IMR-90 (cell line): ENCODE results near the gene CSNK2A3. TPM values are rescaled to one million over a fixed set of nuclear protein-coding genes. Genes with fewer than 3 reads are reported as not detected.
A peak's percentile ranks its signal among the peaks of the same experiment; 100 is the strongest.

Experiments
- ATAC-seq: fragments of 200-7000 bp; cut with Tn5 transposase; 2 replicates; pipeline ENCODE4 v1.9.1; 2020; ENCODE audit warnings: low read depth, mild to moderate bottlenecking, moderate library complexity
- BruUV-seq: library from RNA; stranded (reverse); fragments of 400-500 nt; replicated peaks from 2 replicates; lab custom pipeline; 2021; lab: Mats Ljungman, UMichigan
- CTCF ChIA-PET: fragments of 300-600 bp; formaldehyde crosslinking; extraction: SDS; loops from one replicate; lab custom pipeline; 2021; ENCODE audit warnings: antibody characterized with exemption; lab: Yijun Ruan, JAX
- POLR2A ChIA-PET: fragments of 300-600 bp; sonication (Branson Sonifier 250); formaldehyde crosslinking; loops from one replicate; lab custom pipeline; 2022; ENCODE audit warnings: antibody characterized with exemption; ENCODE audit not compliant: unreplicated experiment; lab: Charles Lee
- DNase-seq: peaks from one replicate; pipeline ENCODE4 v3.0.0; 2013
- H2AFZ ChIP-seq: replicated peaks from 2 replicates; pipeline ENCODE3; 2013; ENCODE audit warnings: low read length, mild to moderate bottlenecking; ENCODE audit not compliant: poor library complexity
- H2AK5ac ChIP-seq: 2 replicates; pipeline ENCODE4 v1.6.1; 2013; ENCODE audit warnings: low read depth, low read length, inconsistent platforms
- H2AK9ac ChIP-seq: replicated peaks from 2 replicates; pipeline ENCODE3; 2013; ENCODE audit warnings: mild to moderate bottlenecking, low read depth, low read length, moderate library complexity; ENCODE audit not compliant: poor library complexity
- H2BK120ac ChIP-seq: 2 replicates; pipeline ENCODE4 v1.6.1; 2013; ENCODE audit warnings: low read depth, low read length, inconsistent platforms
- H2BK15ac ChIP-seq: 3 replicates; pipeline ENCODE4 v1.6.1; 2013; ENCODE audit warnings: low read depth, low read length, inconsistent platforms
- H2BK20ac ChIP-seq: 2 replicates; pipeline ENCODE4 v1.6.1; 2013; ENCODE audit warnings: low read depth, mild to moderate bottlenecking, inconsistent platforms, low read length, moderate library complexity
- H2BK5ac ChIP-seq: 2 replicates; pipeline ENCODE4 v1.6.1; 2013; ENCODE audit warnings: mild to moderate bottlenecking, low read depth, low read length, inconsistent platforms; ENCODE audit not compliant: poor library complexity, severe bottlenecking
- H3K14ac ChIP-seq: replicated peaks from 2 replicates; pipeline ENCODE4 v1.6.1; 2013; ENCODE audit warnings: low read depth, low read length, inconsistent platforms
- H3K18ac ChIP-seq: 2 replicates; pipeline ENCODE4 v1.6.1; 2013; ENCODE audit warnings: low read depth, low read length, control low read depth
- H3K23ac ChIP-seq: 2 replicates; pipeline ENCODE4 v1.6.1; 2013; ENCODE audit warnings: low read depth, low read length, inconsistent platforms
- H3K27ac ChIP-seq: 2 replicates; pipeline ENCODE4 v1.5.1; 2013; ENCODE audit warnings: mild to moderate bottlenecking, control low read depth, low read length; ENCODE audit not compliant: insufficient read depth
- H3K27me3 ChIP-seq: 2 replicates; pipeline ENCODE4 v1.6.1; 2013; ENCODE audit warnings: low read length; ENCODE audit not compliant: control insufficient read depth, insufficient read depth
- H3K36me3 ChIP-seq: 2 replicates; pipeline ENCODE4 v1.6.1; 2013; ENCODE audit warnings: low read length, mixed read lengths; ENCODE audit not compliant: control insufficient read depth, insufficient read depth
- H3K4ac ChIP-seq: 2 replicates; pipeline ENCODE4 v1.6.1; 2013; ENCODE audit warnings: low read depth, low read length, inconsistent platforms
- H3K4me1 ChIP-seq: 2 replicates; pipeline ENCODE4 v1.6.1; 2013; ENCODE audit warnings: low read length, mixed read lengths; ENCODE audit not compliant: control insufficient read depth, insufficient read depth
- H3K4me2 ChIP-seq: 2 replicates; pipeline ENCODE4 v1.6.1; 2013; ENCODE audit warnings: low read depth, mild to moderate bottlenecking, control low read depth, low read length, moderate library complexity
- H3K4me3 ChIP-seq: 2 replicates; pipeline ENCODE4 v1.5.1; 2013; ENCODE audit warnings: low read depth, mild to moderate bottlenecking, control low read depth, low read length, moderate library complexity; ENCODE audit not compliant: insufficient read depth
- H3K56ac ChIP-seq: 2 replicates; pipeline ENCODE4 v1.6.1; 2013; ENCODE audit warnings: low read length, inconsistent platforms; ENCODE audit not compliant: insufficient read depth; ENCODE audit errors: extremely low read depth
- H3K79me1 ChIP-seq, 2 experiments: 2 replicates each; pipeline ENCODE4 v1.6.1; 2013; ENCODE audit warnings: low read length in 2 of 2, inconsistent platforms in 1 of 2, low read depth in 1 of 2
- H3K9ac ChIP-seq: 2 replicates; pipeline ENCODE4 v1.6.1; 2013; ENCODE audit warnings: low read depth, low read length, control low read depth
- H3K9me1 ChIP-seq: 2 replicates; pipeline ENCODE4 v1.6.1; 2013; ENCODE audit warnings: low read length, inconsistent platforms; ENCODE audit not compliant: insufficient read depth
- H3K9me3 ChIP-seq: 2 replicates; pipeline ENCODE4 v1.6.1; 2013; ENCODE audit warnings: low read length; ENCODE audit not compliant: control insufficient read depth, insufficient read depth
- H4K20me1 ChIP-seq: 2 replicates; pipeline ENCODE4 v1.6.1; 2013; ENCODE audit warnings: low read length, inconsistent platforms; ENCODE audit not compliant: insufficient read depth
- H4K5ac ChIP-seq: 2 replicates; pipeline ENCODE4 v1.6.1; 2013; ENCODE audit warnings: mild to moderate bottlenecking, low read depth, low read length, control low read depth
- H4K8ac ChIP-seq, 2 experiments: 2 replicates each; pipeline ENCODE4 v1.6.1; 2013; ENCODE audit warnings: low read depth in 2 of 2, low read length in 2 of 2, control low read depth in 1 of 2, inconsistent platforms in 1 of 2
- H4K91ac ChIP-seq: 2 replicates; pipeline ENCODE4 v1.6.1; 2013; ENCODE audit warnings: low read depth, low read length, inconsistent platforms; ENCODE audit not compliant: insufficient read depth
- BHLHE40 ChIP-seq: fragments of 150-350 bp; IDR thresholded peaks from 2 replicates; pipeline ENCODE4 v1.6.1; 2016; ENCODE audit warnings: mild to moderate bottlenecking, low read depth, low read length
- CEBPB ChIP-seq: IDR thresholded peaks from 2 replicates; pipeline ENCODE4 v1.6.1; 2012; ENCODE audit warnings: low read depth, low read length, improper control_type of control experiment
- CHD1 ChIP-seq: IDR thresholded peaks from 2 replicates; pipeline ENCODE4 v1.6.1; 2012; ENCODE audit warnings: low read depth, low read length, improper control_type of control experiment
- CTCF ChIP-seq: conservative IDR thresholded peaks from 2 replicates; pipeline ENCODE4 v1.5.1; 2012; ENCODE audit warnings: mild to moderate bottlenecking, low read depth, low read length, improper control_type of control experiment
- MAFK ChIP-seq: IDR thresholded peaks from 2 replicates; pipeline ENCODE4 v1.6.1; 2012; ENCODE audit warnings: low read depth, low read length, improper control_type of control experiment
- NFE2L2 ChIP-seq: fragments of 150-350 bp; IDR thresholded peaks from 2 replicates; pipeline ENCODE4 v1.6.1; 2016; ENCODE audit warnings: low read depth, mild to moderate bottlenecking, low read length
- RAD21 ChIP-seq: IDR thresholded peaks from 2 replicates; pipeline ENCODE4 v1.6.1; 2012; ENCODE audit warnings: low read length, improper control_type of control experiment
- RCOR1 ChIP-seq: IDR thresholded peaks from 2 replicates; pipeline ENCODE4 v1.6.1; 2012; ENCODE audit warnings: mild to moderate bottlenecking, low read length, improper control_type of control experiment; ENCODE audit not compliant: insufficient replicate concordance
- RFX5 ChIP-seq: IDR thresholded peaks from 2 replicates; pipeline ENCODE4 v1.8.0; 2012; ENCODE audit warnings: low read depth, mild to moderate bottlenecking, low read length, moderate library complexity
- SMC3 ChIP-seq: fragments of 150-350 bp; IDR thresholded peaks from 2 replicates; pipeline ENCODE4 v1.6.1; 2016; ENCODE audit warnings: low read depth, mild to moderate bottlenecking, antibody characterized with exemption, low read length, moderate library complexity
- USF2 ChIP-seq: fragments of 150-350 bp; IDR thresholded peaks from 2 replicates; pipeline ENCODE4 v1.6.1; 2017; ENCODE audit warnings: mild to moderate bottlenecking, antibody characterized with exemption, low read length, low read depth
- dilution Hi-C: fragments of 300-500 bp; cut with HindIII; formaldehyde crosslinking; loops from one replicate; pipeline ENCODE4 v1.14.3; 2018; ENCODE audit warnings: low sequenced_read_pairs; ENCODE audit not compliant: unreplicated experiment
- in situ Hi-C: fragments of 300-500 bp; cut with MboI; formaldehyde crosslinking; loops from 3 replicates; pipeline ENCODE4 v1.14.3; 2019; ENCODE audit warnings: low sequenced_read_pairs, inconsistent platforms, mixed read lengths
- intact Hi-C: fragments of 100-400 bp; cut with micrococcal nuclease; formaldehyde crosslinking; loops from 2 replicates; pipeline ENCODE4 v1.10.0; 2022
- polyA plus RNA-seq, 3 experiments: library from polyadenylated mRNA; depleted of rRNA; stranded (reverse); fragments of >200 nt; gene quantifications; 2 replicates each; pipeline ENCODE4 v1.2.3, GENCODE V29; 2012; ENCODE audit warnings: low replicate concordance in 1 of 3
- total RNA-seq: library from RNA; depleted of rRNA; stranded (reverse); fragments of >200 nt; gene quantifications from 2 replicates; pipeline ENCODE4 v1.2.3, GENCODE V29; 2012

Gene CSNK2A3
- total and polyA plus RNA-seq, 2 of the 4 experiments (the other 2 are of a cell fraction): 1.2 to 3.2 TPM

DNA sequence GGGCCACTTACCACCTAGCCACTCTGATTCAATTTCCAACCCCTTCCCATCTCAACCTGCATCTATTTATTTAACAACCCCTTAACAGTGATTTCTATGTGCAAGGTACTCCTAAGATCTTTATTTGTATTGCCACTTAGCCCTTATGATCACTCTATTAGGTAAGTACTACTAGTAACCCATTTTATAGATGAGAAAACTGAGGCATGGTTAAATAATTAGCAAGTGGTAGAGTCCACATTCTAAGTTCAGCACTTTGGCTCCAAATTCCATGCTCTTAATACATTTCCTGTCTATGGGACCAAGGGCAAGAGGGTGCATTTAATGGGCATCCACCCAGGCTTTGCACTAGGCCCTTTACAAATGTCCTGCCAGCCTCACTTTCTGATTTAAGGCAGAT, 38.1 kb upstream of the CSNK2A3 start:
- Histone ChIP-seq H3K18ac (no peak overlapping the region), H3K4me3 (no peak overlapping the region), H3K14ac (no peak overlapping the region), H3K23ac (no peak overlapping the region), H3K4ac (0 out of 2 replicates have a peak overlapping the region, but pooled peaks have one; percentile 24), H3K9ac (no peak overlapping the region), H3K36me3 (no peaks in the 10 kb centered on the region), H2AK9ac (peak overlapping the region; percentile 7), H2BK15ac (no peak overlapping the region), H3K79me1 (no peaks in the 10 kb centered on the region), H3K9me3 (no peaks in the 10 kb centered on the region), H3K4me2 (no peak overlapping the region), H3K27me3 (peaks cover 5% of the 10 kb centered on the region; the same call in 1 of the 2 replicates), H4K20me1 (no peaks in the 10 kb centered on the region), H2BK5ac (no peak overlapping the region), H4K5ac (no peak overlapping the region), H2AFZ (no peak overlapping the region), H3K56ac (no peak overlapping the region), H3K27ac (no peak overlapping the region), H3K9me1 (peaks cover 8% of the 10 kb centered on the region; the same call in 1 of the 2 replicates), H4K91ac (peak overlapping the region; percentile 9; the same call in 1 of the 2 replicates), H2BK120ac (0 out of 2 replicates have a peak overlapping the region, but pooled peaks have one; percentile 29), H2AK5ac (no peak overlapping the region), H3K4me1 (peaks cover 9% of the 10 kb centered on the region), H4K8ac (no peak overlapping the region), H2BK20ac (peak overlapping the region; percentile 63; the same call in 1 of the 2 replicates)
- POLR2A ChIA-PET: no interaction called here
- no peak for DNase-seq
- intact Hi-C loops: no loop called here
- in situ Hi-C loops: no loop called here
- TF ChIP-seq NFE2L2 (no peak), MAFK (no peak), BHLHE40 (no peak), CTCF (no peak), CEBPB (no peak), RAD21 (no peak), USF2 (no peak), CHD1 (no peak), RFX5 (no peak), RCOR1 (no peak), SMC3 (no peak)
- ATAC-seq: no peak
- BruUV-seq: no TSS peak
- CTCF ChIA-PET: no interaction called here
- dilution Hi-C loops: no loop called here
